Islet of Langerhans (tissue), 1 donor: ENCODE measurements around the gene HYDIN.
A peak's percentile ranks its signal among the peaks of the same experiment; 100 is the strongest.

Experiments used
- FAIRE-seq: peaks from one replicate; lab custom pipeline; 2011; peaks lifted over from hg19 to GRCh38; lab: Jason Lieb, UNC

Gene HYDIN

DNA sequence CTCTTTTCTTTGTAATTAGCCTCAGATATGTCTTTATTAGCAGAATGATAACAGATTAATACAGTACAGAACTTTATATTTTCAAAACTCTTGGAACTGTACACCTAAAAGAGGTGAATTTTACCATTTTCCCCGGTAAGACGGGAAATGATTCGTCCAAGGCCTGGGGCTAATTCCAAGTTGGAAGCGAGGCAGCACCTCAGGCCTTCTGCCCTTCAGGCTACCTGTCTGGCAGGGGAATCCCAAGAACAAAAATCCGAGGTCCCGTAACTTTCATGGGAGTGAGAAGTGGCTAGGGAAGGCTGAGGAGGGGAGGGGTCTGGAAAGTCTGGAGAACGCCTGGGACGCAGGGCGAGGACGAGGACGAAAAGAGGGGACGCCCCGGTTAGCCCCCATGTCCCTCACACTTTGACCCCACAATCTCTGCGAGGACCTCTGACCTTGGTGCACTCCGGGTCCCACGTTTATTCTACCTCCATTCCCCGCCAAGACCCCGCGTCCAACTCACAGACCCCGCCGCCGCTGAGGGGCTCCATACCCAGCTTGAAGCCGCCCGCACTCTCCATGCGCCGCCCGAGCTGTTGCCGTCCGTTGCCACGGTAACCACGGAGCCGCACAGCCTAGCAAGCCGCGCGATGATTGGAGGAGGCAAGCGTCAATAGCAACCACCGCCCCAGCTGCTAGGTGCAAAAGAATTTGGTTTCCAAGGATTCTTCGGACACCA, at the start of gene HYDIN:
TSS of gene HYDIN (minus strand) at position 601 of the 724 bp plus-strand sequence. CDS start 43,827 bp downstream, outside the sequence.
- peak; percentile 47 for FAIRE-seq

DNA sequence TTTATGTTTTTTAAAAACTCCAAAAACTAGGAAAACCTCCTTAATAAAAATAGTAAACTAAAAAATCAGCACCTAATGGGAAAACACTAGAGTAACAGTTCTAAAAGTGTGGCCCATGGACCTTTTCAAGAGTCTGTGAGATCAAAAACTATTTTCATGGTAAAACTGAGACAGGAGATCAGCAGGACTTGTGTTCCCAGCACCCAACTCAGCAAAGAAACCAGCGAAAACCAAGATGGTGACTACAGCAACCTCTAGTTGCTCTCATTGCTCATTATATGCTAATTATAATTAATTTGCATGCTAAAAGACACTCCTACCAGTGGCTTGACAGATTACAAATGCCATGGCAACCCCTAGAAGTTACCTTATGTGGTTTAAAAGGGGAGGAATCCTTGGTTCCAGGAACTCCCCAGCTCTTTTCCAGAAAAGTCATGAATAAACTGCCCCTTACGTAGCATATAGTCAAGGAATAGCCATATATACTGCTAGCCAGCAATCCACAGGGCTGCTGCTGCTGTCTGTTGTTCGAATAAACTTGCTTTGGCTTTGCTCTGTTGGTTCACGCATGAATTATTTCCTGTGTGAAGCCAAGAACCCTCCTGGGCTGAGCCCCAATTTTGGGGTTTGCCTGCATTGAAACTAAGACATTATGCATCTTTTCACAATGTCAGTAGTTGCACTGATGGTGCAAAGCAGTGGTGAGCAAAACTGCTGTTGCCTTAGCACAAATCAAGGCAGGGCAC, 46.2 kb upstream of the HYDIN start:
- no peak for FAIRE-seq

GRCh38 chr16:71273384-71273783, 42.9 kb upstream of the HYDIN start:
- no peak for FAIRE-seq

DNA sequence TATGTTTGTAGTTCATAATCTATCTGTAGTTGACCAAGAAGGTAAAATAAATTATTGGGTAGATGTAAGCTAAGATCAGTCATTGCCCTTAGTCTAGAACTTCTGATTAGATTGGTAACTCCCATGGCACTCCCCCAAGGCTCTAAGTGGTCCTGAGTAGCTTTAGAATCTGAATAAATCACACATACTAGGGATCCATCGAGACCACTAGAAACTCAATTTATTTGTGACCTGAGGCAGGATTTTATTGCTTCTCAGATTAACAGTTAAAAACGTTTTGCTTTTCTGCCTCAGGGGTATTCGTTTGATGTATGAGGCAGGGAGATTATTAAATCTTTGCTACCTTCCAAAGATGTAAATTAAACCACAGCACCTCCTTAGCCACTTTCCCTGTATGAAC, 33.8 kb upstream of the HYDIN start:
- no peak for FAIRE-seq

DNA sequence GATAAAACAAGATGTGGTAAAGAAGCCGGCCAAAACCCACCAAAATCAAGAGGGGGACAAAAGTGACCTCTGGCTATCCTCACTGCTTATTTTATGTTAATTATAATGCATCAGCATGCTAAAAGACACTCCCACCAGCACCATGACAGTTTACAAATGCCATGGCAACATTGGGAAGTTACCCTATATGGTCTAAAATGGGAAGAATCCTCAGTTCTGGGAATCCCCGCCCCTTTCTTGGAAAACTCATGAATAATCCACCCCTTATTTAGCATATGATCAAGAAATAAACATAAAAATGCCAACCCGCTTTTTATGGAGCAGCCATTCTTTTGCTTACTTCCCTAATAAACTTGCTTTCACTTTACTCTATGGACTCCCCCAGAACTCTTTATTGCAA, 33.1 kb upstream of the HYDIN start:
- FAIRE-seq = no peak

DNA sequence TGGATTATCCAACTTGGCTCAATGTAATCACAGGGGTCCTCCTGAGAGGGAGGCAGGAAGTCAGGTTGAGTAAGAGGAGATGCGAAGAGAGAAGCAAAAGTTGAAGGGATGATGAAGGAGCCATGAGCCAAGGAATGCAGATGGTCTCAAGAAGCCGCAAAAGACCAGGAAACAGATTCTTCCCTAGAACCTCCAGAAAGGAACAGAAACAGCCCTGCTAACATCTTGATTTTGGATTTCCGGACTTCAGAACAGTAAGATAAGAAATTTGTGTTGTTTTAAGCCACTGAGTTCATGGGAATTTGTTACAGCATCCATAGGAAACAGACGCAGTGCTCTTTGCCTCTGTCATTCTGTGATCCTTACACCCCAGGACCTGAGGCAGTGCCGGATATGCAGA, 31.9 kb upstream of the HYDIN start:
- FAIRE-seq = no peak

- FAIRE-seq = no peak
Measured at GRCh38 chr16:71260995-71261394, 30.5 kb upstream of the HYDIN start.

GRCh38 chr16:71259086-71259485, 28.6 kb upstream of the HYDIN start:
- no peak for FAIRE-seq

GRCh38 chr16:71258372-71258771, 27.9 kb upstream of the HYDIN start:
- FAIRE-seq = no peak

DNA sequence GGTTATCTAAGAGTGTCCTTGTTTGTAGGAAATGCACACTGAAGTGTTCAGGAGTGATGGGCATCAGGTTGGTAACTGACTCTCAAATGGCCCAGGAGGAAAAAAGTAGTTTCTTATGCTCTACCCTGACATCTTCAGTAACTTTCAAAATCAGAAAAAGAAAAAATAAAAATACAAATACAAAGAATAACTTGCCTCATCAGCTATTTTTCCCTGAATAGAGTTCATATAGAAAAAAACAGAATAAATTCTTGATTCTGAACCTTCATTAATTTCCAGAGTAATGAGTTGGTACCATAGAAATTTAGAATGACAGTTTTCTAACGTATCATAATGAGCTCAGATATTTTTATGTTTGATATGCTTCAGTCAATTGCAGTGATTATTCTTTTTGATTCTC, 27.2 kb upstream of the HYDIN start:
- FAIRE-seq = no peak

GRCh38 chr16:71255721-71256120, 25.2 kb upstream of the HYDIN start:
- FAIRE-seq = no peak

- no peak for FAIRE-seq
Measured at GRCh38 chr16:71254832-71255525, 24.5 kb upstream of the HYDIN start.

- no peak for FAIRE-seq
Measured at GRCh38 chr16:71250461-71251235, 20.1 kb upstream of the HYDIN start.

DNA sequence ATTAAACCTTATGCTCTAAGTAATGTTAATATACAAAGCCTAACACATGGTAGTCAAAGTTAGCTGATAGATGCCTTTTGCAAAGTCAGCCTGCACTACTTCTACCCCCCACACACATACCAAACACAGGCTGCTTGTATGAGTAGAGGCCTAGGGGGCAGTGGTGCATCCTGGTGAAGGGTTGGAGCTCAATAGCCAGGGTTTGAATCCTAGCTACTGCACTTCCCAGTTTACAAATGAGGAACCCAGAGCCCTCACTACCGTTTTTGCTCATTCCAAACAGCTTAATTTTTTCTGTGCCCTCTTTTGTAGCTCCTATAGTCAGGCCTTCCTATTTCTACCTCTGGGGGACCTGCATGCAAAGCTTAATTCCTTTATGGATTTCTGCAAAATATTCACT, 18.9 kb upstream of the HYDIN start:
- FAIRE-seq = no peak

- no peak for FAIRE-seq
Measured at GRCh38 chr16:71247478-71247877, 17.0 kb upstream of the HYDIN start.

DNA sequence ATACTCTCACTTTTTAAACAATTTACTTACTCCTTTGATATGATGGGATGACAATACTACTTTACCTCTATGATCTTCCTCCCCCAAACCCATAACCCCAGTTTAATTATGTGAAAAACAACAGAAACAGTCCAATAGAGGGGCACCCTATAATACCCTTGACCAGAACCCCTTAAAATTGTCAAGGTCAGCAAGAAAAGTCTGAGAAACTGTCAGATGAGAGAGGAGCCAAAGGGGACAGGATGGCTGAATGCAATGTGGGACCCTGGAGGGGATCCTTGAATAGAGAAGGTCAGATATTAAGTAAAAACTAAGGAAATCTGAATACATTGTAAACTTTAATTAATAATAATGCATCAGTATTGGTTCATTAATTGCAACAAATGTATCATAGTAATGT, 15.8 kb upstream of the HYDIN start:
- no peak for FAIRE-seq

DNA sequence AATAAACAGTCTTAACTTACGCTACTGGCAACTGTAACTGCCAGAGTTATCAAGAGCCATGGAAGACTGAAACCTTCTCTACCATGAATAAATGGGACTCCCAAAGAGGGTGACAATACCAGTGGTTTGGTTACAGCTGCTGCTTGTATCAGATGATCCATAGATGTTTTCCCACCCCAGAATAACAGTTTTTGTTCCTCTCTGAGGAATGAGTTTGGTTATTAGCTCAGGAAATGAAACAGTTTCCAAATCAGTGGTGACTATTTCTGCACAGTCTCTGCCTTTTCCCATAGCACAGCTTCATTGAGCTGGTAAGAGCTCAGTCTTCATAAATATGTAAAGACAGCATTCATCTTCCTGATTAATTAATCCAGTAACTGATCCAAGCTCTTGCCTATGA, 14.0 kb upstream of the HYDIN start:
- no peak for FAIRE-seq

DNA sequence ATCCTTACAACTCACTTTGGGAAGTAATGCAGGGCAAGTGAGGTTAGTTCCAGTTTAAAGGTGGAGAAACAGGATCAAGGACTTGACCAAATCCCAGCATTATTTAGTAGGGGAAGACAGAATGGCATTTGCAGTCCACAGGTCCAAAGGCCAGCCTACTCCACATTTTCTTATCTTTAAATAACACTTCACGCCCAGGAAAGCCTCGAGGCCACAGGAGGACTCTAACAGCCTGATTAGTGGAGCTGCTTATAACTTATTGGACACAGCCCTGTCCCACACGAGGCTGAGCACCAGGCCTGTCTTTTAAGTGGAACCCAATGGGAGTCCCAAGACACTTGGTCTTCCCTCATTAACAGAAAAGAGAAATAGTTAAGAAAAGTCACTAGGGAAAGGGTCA, 12.1 kb upstream of the HYDIN start:
- FAIRE-seq = no peak

DNA sequence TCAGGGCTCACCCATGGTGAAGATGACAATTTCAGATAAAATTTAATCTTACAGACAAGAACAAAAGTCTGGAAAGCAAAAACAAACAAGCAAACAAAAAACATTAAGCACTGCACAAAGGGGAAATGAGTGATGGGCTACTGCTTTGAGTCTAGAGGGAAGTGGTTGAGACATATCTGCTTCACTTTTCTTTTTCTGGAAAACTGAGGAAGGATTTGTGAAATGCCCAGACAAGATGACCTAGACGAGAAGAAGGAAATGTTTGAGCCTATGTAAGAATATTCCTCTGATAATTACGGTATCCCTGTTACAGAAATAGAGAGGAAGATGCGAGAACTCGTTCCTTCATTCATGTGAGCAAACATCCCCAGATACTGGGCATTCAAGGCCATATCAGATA, 11.5 kb upstream of the HYDIN start:
- no peak for FAIRE-seq

GRCh38 chr16:71229344-71229743, 1.2 kb downstream of the HYDIN start:
- FAIRE-seq = no peak

GRCh38 chr16:71226229-71227141, 4.0 kb downstream of the HYDIN start:
- FAIRE-seq = no peak
